Peyer's patch (tissue), 4 donors: ENCODE data around the gene NDUFB10. TPM values are rescaled to one million over a fixed set of nuclear protein-coding genes. Genes with fewer than 3 reads are reported as not detected.

Experiments used
- DNase-seq, 3 donors: peaks; one replicate each; pipeline ENCODE4 v3.0.0-alpha.2; 2017 to 2019
- H3K27ac ChIP-seq, 4 donors: fragments of 200-600 bp; sonication (generic); one replicate each; pipeline ENCODE4 v1.5.1; 2016 to 2019
- H3K27me3 ChIP-seq, 2 donors: fragments of 200-600 bp; sonication (generic); one replicate each; pipeline ENCODE4 v1.5.1; 2019
- H3K36me3 ChIP-seq, 3 donors: fragments of 200-600 bp; sonication (generic); one replicate each; pipeline ENCODE4 v1.5.1; 2016 to 2019
- H3K4me1 ChIP-seq, 4 donors: fragments of 200-600 bp; sonication (generic); one replicate each; pipeline ENCODE4 v1.5.1; 2016 to 2019
- H3K4me3 ChIP-seq, 4 donors: fragments of 200-600 bp; sonication (generic); 1 replicate in 3 of 4; 2 replicates in 1 of 4; pipeline ENCODE4 v1.5.1; 2016 to 2019; ENCODE audit warnings: mild to moderate bottlenecking in 1 of 4
- H3K9me3 ChIP-seq, 4 donors: fragments of 200-600 bp; sonication (generic); one replicate each; pipeline ENCODE4 v1.5.1; 2016 to 2019; ENCODE audit warnings: mild to moderate bottlenecking in 1 of 4
- CTCF ChIP-seq, 6 experiments: fragments of 450-650 bp in 4 of 6; fragments of 200-600 bp in 2 of 6; sonication (generic) in 1 of 6; IDR thresholded peaks; one replicate each; pipeline ENCODE4 v1.5.1; 2017 to 2019; ENCODE audit warnings: antibody characterized with exemption in 6 of 6, mild to moderate bottlenecking in 3 of 6, moderate library complexity in 1 of 6
- POLR2A ChIP-seq, 2 donors: fragments of 450-650 bp; IDR thresholded peaks; one replicate each; pipeline ENCODE4 v1.5.1; 2017; ENCODE audit warnings: antibody characterized with exemption in 2 of 2, mild to moderate bottlenecking in 2 of 2, moderate library complexity in 2 of 2
- total RNA-seq, 4 donors: library from RNA; depleted of rRNA; stranded (reverse); fragments of >200 nt; gene quantifications; one replicate each; pipeline ENCODE4 v1.1.0, GENCODE V29; 2016

Gene NDUFB10
- total RNA-seq, 4 donors from 2014 or later, result 55.3 to 373 (median 236) TPM

GRCh38 chr16:1914084-1914608, 45.2 kb upstream of the NDUFB10 start:
- Histone ChIP-seq H3K36me3 (no peaks in the 10 kb centered on the region), H3K4me1 (peaks cover 0 to 21% (median 4%) of the 10 kb centered on the region in 4 donors), H3K4me3 (no peak overlapping the region), H3K27ac (peak overlapping the region in 2 of 4 donors; percentile 12 to 65), H3K9me3 (no peaks in the 10 kb centered on the region), H3K27me3 (peaks cover 0 to 20% of the 10 kb centered on the region in 2 donors)
- no peak for TF ChIP-seq CTCF (IDR thresholded peaks at IDR 0.05)
- TF ChIP-seq POLR2A (IDR thresholded peaks at IDR 0.05), result no peak
- peak in 2 of 3 donors; percentile 56 to 61 for DNase-seq

- no peaks in the 10 kb centered on the region for H3K36me3 ChIP-seq
- peaks cover 0 to 21% (median 4%) of the 10 kb centered on the region in 4 donors for H3K4me1 ChIP-seq
- no peak overlapping the region for H3K4me3 ChIP-seq
- peaks cover 0 to 29% of the 10 kb centered on the region in 2 donors for H3K27me3 ChIP-seq
- no peak for DNase-seq
- TF ChIP-seq CTCF (IDR thresholded peaks at IDR 0.05) (no peak), POLR2A (IDR thresholded peaks at IDR 0.05) (no peak)
- no peaks in the 10 kb centered on the region for H3K9me3 ChIP-seq
- no peak overlapping the region for H3K27ac ChIP-seq
Observed at GRCh38 chr16:1914988-1915387, 44.4 kb upstream of the NDUFB10 start.

- no peak overlapping the region for H3K4me3 ChIP-seq
- H3K9me3 ChIP-seq, result no peaks in the 10 kb centered on the region
- peaks cover 0 to 34% of the 10 kb centered on the region in 2 donors for H3K27me3 ChIP-seq
Observed at GRCh38 chr16:1915732-1916639, 43.4 kb upstream of the NDUFB10 start.

GRCh38 chr16:1916640-1916990, 42.7 kb upstream of the NDUFB10 start:
- Histone ChIP-seq H3K4me3 (no peak overlapping the region), H3K9me3 (no peaks in the 10 kb centered on the region), H3K36me3 (no peaks in the 10 kb centered on the region), H3K27me3 (peaks cover 0 to 34% of the 10 kb centered on the region in 2 donors), H3K27ac (no peak overlapping the region), H3K4me1 (peaks cover 0 to 21% (median 4%) of the 10 kb centered on the region in 4 donors)
- TF ChIP-seq CTCF (IDR thresholded peaks at IDR 0.05), result no peak
- no peak for TF ChIP-seq POLR2A (IDR thresholded peaks at IDR 0.05)
- DNase-seq, result no peak

More at GRCh38 chr16:1915732-1916639, 43.4 kb upstream of the NDUFB10 start:
- Histone ChIP-seq H3K27ac (no peak overlapping the region), H3K4me1 (peaks cover 0 to 21% (median 4%) of the 10 kb centered on the region in 4 donors), H3K36me3 (no peaks in the 10 kb centered on the region)
- no peak for TF ChIP-seq POLR2A (IDR thresholded peaks at IDR 0.05)
- TF ChIP-seq CTCF (IDR thresholded peaks at IDR 0.05), result no peak
- DNase-seq, result no peak

GRCh38 chr16:1917056-1917664, 42.2 kb upstream of the NDUFB10 start:
- Histone ChIP-seq H3K9me3 (no peaks in the 10 kb centered on the region), H3K27ac (no peak overlapping the region), H3K4me3 (no peak overlapping the region), H3K4me1 (peaks cover 0 to 21% (median 4%) of the 10 kb centered on the region in 4 donors), H3K36me3 (no peaks in the 10 kb centered on the region), H3K27me3 (peaks cover 0 to 34% of the 10 kb centered on the region in 2 donors)
- TF ChIP-seq CTCF (IDR thresholded peaks at IDR 0.05) (no peak), POLR2A (IDR thresholded peaks at IDR 0.05) (no peak)
- no peak for DNase-seq
